HUES48 (cell line): ENCODE measurements around the gene SETDB1.
"Not testable (repeated sequence)": the region's sequence is repeated elsewhere in the genome, so short reads cannot be mapped to it uniquely, and the experiment has no call there.

Source experiments
- H3K27ac ChIP-seq: one replicate; pipeline ENCODE4 v1.7.0; 2013; ENCODE audit warnings: low read depth, low read length, inconsistent platforms
- H3K27me3 ChIP-seq: 2 replicates; pipeline ENCODE4 v1.6.1; 2013; ENCODE audit warnings: mild to moderate bottlenecking, low read length; ENCODE audit not compliant: control insufficient read depth, insufficient read depth
- H3K36me3 ChIP-seq: 2 replicates; pipeline ENCODE4 v1.6.1; 2013; ENCODE audit warnings: low read length; ENCODE audit not compliant: control insufficient read depth, insufficient read depth
- H3K4me1 ChIP-seq: 2 replicates; pipeline ENCODE4 v1.6.1; 2013; ENCODE audit warnings: mild to moderate bottlenecking, low read length; ENCODE audit not compliant: control insufficient read depth, insufficient read depth
- H3K4me3 ChIP-seq: 2 replicates; pipeline ENCODE4 v1.5.1; 2013; ENCODE audit warnings: mild to moderate bottlenecking, low read depth, low read length
- H3K9ac ChIP-seq: 2 replicates; pipeline ENCODE4 v1.6.1; 2013; ENCODE audit warnings: mild to moderate bottlenecking, low read depth, low read length, moderate library complexity
- H3K9me3 ChIP-seq: 2 replicates; pipeline ENCODE4 v1.6.1; 2013; ENCODE audit warnings: low read length; ENCODE audit not compliant: control insufficient read depth, insufficient read depth

The SETDB1 gene

DNA sequence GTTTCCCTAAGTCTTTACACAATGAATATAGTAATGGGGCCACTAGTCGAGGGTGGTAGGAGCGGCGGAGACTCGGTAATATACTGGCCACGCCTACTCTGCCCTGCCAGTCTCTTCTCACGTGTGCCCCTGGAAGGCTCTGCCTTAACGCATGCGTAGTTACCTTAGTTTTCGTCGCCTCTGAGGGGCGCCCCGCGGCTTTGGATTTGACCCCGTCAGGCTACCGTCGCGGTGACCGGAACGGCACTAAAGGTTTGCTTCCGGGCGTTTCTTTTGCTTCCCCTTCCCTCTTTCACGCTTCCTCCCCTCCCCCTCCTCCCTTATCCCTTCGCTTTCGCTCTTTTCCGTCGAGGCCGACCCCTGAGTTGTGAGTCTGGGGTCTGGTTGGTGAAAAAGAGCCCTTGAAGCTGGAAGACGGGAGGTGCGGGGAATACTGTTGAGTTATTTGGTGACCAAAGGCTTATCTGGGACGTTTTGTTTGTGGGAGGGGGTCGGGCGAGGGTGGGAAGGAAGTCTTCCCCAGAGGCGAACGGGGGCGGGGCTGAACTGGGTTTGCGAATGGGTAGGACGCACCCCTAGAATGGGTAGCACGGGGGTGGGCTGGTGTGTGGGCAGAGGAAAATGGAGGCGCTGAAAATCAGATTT, at the start of gene SETDB1:
Gene SETDB1 (plus strand): TSS at position 267 of the 645 bp plus-strand sequence. CDS start 1,352 bp downstream, outside the sequence.
- Histone ChIP-seq H3K4me1 (peaks cover 7% of the 10 kb centered on the region), H3K27ac (peak within 1 kb of the TSS; percentile 99)

GRCh38 chr1:150878931-150879330, 47.2 kb upstream of the SETDB1 start:
- not testable (repeated sequence) for H3K4me1 ChIP-seq, H3K27me3 ChIP-seq, H3K9me3 ChIP-seq, H3K4me3 ChIP-seq, H3K9ac ChIP-seq, H3K27ac ChIP-seq, H3K36me3 ChIP-seq

More for the DNA sequence above, at the start of gene SETDB1:
- H3K9ac ChIP-seq: peak within 1 kb of the TSS; percentile 84
- peaks cover 32% of the 10 kb centered on the region for H3K36me3 ChIP-seq
- peak within 1 kb of the TSS; percentile 81 for H3K4me3 ChIP-seq
- no peaks in the 10 kb centered on the region for H3K27me3 ChIP-seq
- no peaks in the 10 kb centered on the region for H3K9me3 ChIP-seq

GRCh38 chr1:150881331-150882070, 44.7 kb upstream of the SETDB1 start:
- no peak overlapping the region for H3K4me3 ChIP-seq
- no peaks in the 10 kb centered on the region for H3K9me3 ChIP-seq
- H3K36me3 ChIP-seq: no peaks in the 10 kb centered on the region
- H3K27ac ChIP-seq: no peak overlapping the region
- H3K9ac ChIP-seq: no peak overlapping the region
- H3K4me1 ChIP-seq: no peaks in the 10 kb centered on the region
- no peaks in the 10 kb centered on the region for H3K27me3 ChIP-seq

DNA sequence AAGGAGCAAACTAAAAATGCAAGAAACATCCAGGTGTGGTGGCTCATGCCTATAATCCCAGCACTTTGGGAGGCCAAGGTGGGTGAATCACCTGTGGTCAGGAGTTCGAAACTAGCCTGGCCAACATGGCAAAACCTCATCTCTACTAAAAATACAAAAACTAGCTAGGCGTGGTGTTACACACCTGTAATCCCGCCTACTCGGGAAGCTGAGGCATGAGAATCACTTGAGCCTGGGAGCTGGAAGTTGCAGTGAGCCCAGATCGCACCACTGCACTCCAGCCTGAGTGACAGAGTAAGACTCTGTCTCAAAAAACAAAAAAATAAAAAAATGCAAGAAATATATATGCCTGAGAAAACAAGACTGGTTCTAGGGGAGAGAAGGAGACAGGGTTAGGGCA, 43.0 kb upstream of the SETDB1 start:
- H3K4me1 ChIP-seq, H3K9me3 ChIP-seq, H3K27me3 ChIP-seq, H3K4me3 ChIP-seq, H3K27ac ChIP-seq, H3K36me3 ChIP-seq, H3K9ac ChIP-seq: not testable (repeated sequence)

DNA sequence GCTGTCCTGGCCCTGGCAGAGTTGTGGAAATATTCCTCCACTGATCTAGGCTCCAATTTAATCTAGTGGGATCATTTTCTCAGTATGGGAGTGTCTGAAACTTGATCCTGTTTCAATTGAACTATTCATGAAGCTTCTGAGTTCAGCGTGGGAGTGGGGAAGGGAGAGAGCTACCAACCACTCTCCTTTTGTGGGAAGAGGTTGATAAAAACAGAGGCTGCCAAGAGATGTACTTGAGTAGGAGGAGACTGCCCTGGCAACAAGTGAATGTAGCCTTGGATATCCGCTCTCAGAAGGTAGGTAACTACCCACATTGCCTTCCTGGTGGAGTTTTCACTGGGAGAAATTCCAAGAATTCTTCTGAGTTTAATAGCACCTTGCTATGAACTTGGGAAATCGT, 39.1 kb upstream of the SETDB1 start, which contains the start of gene CTXND2:
Gene CTXND2 (plus strand): TSS at position 119 of the 400 bp plus-strand sequence. CDS start 25,179 bp downstream, outside the sequence.
- no peak within 1 kb of the TSS for H3K9ac ChIP-seq
- no peaks in the 10 kb centered on the region for H3K4me1 ChIP-seq
- no peaks in the 10 kb centered on the region for H3K27me3 ChIP-seq
- no peaks in the 10 kb centered on the region for H3K9me3 ChIP-seq
- H3K27ac ChIP-seq: no peak within 1 kb of the TSS
- no peaks in the 10 kb centered on the region for H3K36me3 ChIP-seq
- no peak within 1 kb of the TSS for H3K4me3 ChIP-seq

DNA sequence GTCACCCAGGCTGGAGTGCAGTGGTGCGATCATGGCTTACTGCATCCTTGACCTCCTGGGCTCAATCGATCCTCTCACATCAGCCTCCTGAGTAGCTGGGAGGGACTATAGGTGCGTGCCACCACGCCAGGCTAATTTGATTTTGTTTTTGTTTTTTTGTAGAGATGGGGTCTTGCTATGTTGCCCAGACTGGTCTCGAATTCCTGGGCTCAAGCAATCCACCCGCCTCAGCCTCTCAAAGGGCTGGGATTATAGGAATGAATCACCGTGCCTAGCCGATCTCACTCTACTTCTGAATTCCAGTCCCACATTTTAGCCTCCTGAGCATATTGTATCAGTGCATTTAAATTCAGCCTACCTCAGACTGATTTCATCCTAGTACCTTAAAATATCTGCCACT, 37.4 kb upstream of the SETDB1 start:
- Histone ChIP-seq H3K9me3 (no peaks in the 10 kb centered on the region), H3K9ac (no peak overlapping the region), H3K4me3 (no peak overlapping the region), H3K4me1 (no peaks in the 10 kb centered on the region), H3K27me3 (no peaks in the 10 kb centered on the region), H3K27ac (no peak overlapping the region), H3K36me3 (no peaks in the 10 kb centered on the region)

GRCh38 chr1:150890033-150890416, 36.1 kb upstream of the SETDB1 start:
- Histone ChIP-seq H3K4me1 (no peaks in the 10 kb centered on the region), H3K27ac (no peak overlapping the region), H3K27me3 (no peaks in the 10 kb centered on the region), H3K36me3 (no peaks in the 10 kb centered on the region), H3K4me3 (no peak overlapping the region), H3K9ac (no peak overlapping the region), H3K9me3 (no peaks in the 10 kb centered on the region)

DNA sequence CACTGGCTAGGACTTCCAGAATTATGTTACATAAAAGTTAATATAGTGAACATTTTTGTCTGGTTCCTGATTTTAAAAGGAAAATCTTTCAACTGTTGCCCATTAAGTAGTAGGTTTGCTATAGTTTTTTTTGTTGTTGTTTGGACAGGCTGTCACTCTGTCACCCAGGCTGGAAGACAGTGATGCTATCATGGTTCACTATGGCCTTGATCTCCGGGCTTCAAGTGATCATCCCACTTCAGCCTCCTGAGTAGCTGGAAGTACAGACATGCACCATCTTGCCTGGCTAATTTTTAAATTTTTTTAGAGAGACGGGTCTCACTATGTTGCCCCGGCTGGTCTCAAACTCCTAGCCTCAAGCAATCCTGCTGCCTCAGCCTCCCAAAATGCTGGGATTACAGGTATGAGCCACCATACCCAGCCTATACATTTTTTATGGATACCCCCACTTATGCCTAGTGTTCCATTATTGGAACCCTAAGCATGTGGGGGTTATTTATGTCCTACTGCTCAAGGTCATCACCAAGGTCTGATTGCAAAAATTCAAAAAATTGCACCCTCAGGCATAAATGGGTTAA, 32.7 kb upstream of the SETDB1 start:
- Histone ChIP-seq H3K4me1 (no peaks in the 10 kb centered on the region), H3K9me3 (no peaks in the 10 kb centered on the region), H3K4me3 (no peak overlapping the region), H3K27ac (no peak overlapping the region), H3K9ac (no peak overlapping the region), H3K27me3 (no peaks in the 10 kb centered on the region), H3K36me3 (no peaks in the 10 kb centered on the region)

GRCh38 chr1:150895618-150896017, 30.5 kb upstream of the SETDB1 start:
- H3K27ac ChIP-seq: no peak overlapping the region
- H3K36me3 ChIP-seq: no peaks in the 10 kb centered on the region
- H3K4me1 ChIP-seq: no peaks in the 10 kb centered on the region
- H3K4me3 ChIP-seq: no peak overlapping the region
- no peaks in the 10 kb centered on the region for H3K27me3 ChIP-seq
- H3K9me3 ChIP-seq: peaks cover 4% of the 10 kb centered on the region; the same call in 1 of the 2 replicates
- no peak overlapping the region for H3K9ac ChIP-seq

DNA sequence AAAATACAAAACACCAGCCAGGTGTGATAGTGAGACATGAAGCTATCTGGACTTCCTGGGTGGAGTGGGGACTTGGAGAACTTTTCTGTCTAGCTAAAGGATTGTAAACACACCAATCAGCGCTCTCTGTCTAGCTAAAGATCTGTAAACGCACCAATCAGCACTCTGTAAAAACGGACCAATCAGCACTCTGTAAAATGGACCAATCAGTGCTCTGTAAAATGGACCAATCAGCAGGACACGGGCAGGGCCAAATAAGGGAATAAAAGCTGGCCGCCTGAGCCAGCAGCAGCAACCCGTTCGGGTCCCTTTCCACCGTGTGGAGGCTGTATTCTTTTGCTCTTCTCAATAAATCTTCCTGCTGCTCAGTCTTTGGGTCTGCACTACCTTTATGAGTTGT, 26.4 kb upstream of the SETDB1 start:
- not testable (repeated sequence) for H3K27me3 ChIP-seq, H3K27ac ChIP-seq, H3K36me3 ChIP-seq, H3K4me3 ChIP-seq, H3K4me1 ChIP-seq, H3K9me3 ChIP-seq, H3K9ac ChIP-seq

DNA sequence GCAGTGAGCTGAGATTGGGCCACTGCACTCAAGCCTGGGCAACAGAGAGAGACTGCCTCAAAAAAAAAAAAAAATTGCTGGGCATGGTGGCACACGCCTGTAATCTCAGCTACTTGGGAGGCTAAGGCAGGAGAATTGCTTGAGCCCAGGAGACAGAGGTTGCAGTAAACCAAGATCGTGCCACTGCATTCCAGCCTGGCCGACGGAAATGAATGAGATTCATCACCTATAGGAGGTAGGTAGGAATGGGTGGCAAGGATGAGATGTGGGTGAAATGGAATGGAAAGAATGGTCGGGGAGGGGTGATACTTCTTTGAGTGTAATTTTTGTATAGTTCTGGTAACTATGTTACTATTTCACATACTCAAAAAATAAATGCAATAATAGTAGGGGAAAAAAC, 23.8 kb upstream of the SETDB1 start:
- H3K27ac ChIP-seq: no peak overlapping the region
- H3K27me3 ChIP-seq: no peaks in the 10 kb centered on the region
- H3K36me3 ChIP-seq: no peaks in the 10 kb centered on the region
- H3K9me3 ChIP-seq: peaks cover 4% of the 10 kb centered on the region; the same call in 1 of the 2 replicates
- no peaks in the 10 kb centered on the region for H3K4me1 ChIP-seq
- H3K9ac ChIP-seq: no peak overlapping the region
- no peak overlapping the region for H3K4me3 ChIP-seq
